GM10266 (cell line): Measurements from ENCODE around the gene SLC9A5.
A peak's percentile ranks its signal among the peaks of the same experiment; 100 is the strongest.

Experiments
- DNase-seq: peaks from one replicate; pipeline ENCODE4 v3.0.0; 2012; ENCODE audit errors: extremely low spot score
- TF ChIP-seq, protein P1 (sequence below): IDR thresholded peaks from 2 replicates; pipeline ENCODE4 v1.5.1; 2012; ENCODE audit warnings: mild to moderate bottlenecking, low read depth; ENCODE audit not compliant: control insufficient read depth, insufficient read depth; ENCODE audit errors: missing control alignments

SLC9A5 gene

GRCh38 chr16:67280090-67281015 lies 31.6 kb downstream of the SLC9A5 start:
- no peak for DNase-seq
- TF ChIP-seq, protein P1, sequence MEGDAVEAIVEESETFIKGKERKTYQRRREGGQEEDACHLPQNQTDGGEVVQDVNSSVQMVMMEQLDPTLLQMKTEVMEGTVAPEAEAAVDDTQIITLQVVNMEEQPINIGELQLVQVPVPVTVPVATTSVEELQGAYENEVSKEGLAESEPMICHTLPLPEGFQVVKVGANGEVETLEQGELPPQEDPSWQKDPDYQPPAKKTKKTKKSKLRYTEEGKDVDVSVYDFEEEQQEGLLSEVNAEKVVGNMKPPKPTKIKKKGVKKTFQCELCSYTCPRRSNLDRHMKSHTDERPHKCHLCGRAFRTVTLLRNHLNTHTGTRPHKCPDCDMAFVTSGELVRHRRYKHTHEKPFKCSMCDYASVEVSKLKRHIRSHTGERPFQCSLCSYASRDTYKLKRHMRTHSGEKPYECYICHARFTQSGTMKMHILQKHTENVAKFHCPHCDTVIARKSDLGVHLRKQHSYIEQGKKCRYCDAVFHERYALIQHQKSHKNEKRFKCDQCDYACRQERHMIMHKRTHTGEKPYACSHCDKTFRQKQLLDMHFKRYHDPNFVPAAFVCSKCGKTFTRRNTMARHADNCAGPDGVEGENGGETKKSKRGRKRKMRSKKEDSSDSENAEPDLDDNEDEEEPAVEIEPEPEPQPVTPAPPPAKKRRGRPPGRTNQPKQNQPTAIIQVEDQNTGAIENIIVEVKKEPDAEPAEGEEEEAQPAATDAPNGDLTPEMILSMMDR, result no peak

DNA sequence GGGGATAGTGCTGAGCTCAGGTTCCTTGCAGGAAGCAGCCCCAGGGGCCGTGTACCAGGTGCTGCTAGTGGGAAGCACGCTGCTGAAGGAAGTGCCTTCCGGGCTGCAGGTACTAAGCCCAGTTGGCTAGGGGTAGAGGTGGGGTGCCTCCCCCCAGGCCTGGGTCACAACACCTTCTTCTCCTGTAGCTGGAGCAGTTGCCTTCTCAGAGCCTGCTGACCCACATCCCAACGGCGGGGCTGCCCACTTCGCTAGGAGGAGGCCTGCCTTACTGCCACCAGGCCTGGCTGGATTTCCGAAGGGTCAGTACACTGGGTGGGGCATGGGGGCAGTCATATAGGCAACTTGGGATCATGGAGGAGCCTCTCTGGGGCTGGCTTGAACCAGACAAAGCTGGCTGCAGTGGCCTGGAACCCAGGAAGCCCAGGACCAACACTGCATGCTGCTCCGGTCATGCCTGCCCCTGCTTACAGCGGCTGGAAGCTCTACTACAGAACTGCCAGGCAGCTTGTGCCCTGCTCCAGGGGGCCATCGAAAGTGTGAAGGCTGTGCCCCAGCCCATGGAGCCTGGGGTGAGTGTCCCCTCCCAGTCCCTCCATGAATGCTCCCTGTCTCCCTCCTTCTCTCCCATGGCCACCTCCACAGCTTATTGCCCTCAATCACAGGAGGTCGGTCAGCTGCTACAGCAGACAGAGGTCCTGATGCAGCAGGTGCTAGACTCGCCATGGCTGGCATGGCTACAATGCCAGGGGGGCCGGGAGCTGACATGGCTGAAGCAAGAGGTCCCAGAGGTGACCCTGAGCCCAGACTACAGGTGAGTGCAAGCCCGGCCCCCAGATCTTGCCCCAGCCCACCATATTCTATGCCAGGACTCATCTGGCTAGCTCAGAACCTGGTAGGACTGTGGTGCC lies 33.0 kb downstream of the SLC9A5 start:
- no peak for DNase-seq

DNA sequence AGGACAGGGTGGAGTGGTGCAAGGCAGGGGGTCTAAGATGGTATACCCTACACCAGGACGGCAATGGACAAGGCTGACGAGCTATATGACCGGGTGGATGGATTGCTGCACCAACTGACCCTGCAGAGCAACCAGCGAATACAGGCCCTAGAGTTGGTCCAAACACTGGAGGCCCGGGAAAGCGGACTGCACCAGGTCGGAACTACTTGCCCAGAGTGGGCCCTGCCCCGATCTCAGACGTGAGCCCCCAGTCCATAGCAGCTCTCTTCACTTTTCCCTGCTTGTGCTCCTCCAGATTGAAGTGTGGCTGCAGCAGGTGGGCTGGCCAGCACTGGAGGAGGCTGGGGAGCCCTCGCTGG lies 33.6 kb downstream of the SLC9A5 start:
- TF ChIP-seq, protein P1, result no peak
- no peak for DNase-seq

More for the DNA sequence above, 33.0 kb downstream of the SLC9A5 start:
- TF ChIP-seq, protein P1, result no peak

GRCh38 chr16:67283039-67283825 lies 34.5 kb downstream of the SLC9A5 start:
- TF ChIP-seq, protein P1, result no peak
- DNase-seq, result no peak

DNA sequence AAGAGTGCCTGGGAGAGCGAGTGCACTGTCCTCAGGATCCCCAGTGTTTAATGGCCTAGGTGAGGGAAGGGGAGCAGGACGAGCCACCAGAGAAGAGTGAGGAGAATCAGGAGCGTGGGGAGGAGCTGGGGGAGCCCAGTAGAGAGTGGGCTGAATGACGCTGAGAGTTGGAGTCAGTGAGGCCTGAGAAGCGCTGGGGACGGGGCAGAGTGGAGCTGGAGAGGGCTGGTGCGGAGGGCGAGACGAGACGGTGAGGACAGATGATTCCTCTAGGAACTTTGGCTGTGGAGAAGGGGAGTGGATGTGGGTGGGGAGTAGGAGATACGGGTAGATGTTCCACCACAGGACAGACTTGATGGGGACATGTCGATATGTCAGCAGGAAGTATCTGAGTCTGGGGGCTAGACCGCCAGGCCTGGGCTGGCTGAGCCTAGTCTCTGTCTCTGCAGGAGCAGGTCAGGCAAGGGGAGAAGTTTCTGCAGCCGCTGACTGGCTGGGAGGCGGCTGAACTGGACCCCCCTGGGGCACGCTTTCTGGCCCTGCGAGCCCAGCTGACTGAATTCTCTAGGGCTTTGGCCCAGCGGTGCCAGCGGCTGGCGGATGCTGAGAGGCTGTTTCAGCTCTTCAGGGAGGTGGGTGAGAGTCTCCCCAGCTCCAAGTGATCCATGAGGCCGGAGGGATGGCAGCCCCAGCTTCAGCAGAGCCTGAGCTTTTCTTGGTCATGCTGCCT lies 35.2 kb downstream of the SLC9A5 start:
- TF ChIP-seq, protein P1, result no peak
- DNase-seq, result no peak

DNA sequence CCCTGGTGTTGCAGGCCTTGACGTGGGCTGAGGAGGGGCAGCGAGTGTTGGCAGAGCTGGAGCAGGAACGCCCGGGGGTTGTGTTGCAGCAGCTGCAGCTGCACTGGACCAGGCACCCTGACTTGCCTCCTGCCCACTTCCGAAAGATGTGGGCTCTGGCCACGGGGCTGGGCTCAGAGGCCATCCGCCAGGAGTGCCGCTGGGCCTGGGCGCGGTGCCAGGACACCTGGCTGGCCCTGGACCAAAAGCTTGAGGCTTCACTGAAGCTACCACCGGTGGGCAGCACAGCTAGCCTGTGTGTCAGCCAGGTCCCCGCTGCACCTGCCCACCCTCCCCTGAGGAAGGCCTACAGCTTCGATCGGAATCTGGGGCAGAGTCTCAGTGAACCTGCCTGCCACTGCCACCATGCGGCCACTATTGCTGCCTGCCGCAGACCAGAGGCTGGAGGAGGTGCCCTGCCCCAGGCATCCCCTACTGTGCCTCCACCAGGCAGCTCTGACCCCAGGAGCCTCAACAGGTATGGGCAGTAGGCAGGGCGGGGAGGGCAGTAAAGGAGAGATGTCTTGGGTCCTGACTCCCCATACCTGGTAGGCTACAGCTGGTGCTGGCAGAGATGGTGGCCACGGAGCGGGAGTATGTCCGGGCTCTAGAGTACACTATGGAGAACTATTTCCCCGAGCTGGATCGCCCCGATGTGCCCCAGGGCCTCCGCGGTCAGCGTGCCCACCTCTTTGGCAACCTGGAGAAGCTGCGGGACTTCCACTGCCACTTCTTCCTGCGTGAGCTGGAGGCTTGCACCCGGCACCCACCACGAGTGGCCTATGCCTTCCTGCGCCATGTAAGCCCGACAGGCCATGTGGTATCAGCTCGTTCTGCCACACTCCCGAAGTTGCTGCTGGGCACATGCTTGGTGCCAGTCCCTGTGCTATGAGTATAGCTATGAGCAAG lies 36.2 kb downstream of the SLC9A5 start:
- TF ChIP-seq, protein P1, result peak; percentile 20
- no peak for DNase-seq
